Cerebellar cortex (tissue), 1 donor: Measurements from ENCODE around the gene B9D1.

Experiments
- DNase-seq: peaks from one replicate; pipeline ENCODE4 v3.0.0-alpha.2; 2015; ENCODE audit warnings: low spot score

B9D1 gene

DNA sequence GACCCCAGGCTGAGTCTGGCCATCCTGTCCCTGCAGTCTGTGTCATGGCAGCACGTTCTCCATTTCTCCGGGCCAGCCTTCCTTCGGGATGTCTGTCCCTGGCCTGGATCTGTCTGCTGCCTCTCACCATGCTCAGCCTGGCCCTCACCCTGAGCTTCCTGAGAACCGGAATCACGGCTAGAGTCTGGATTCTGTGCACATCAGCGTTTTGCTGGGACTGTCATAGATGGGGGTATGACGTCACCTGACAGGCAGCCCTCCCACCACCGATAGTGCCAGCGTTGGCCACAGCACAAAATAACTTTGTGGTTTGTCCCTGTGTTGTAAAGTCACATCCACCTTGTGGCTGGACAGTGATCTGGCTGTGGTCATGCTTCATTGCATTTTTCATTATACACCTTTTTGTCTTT lies 59.2 kb downstream of the B9D1 start:
- no peak for DNase-seq

DNA sequence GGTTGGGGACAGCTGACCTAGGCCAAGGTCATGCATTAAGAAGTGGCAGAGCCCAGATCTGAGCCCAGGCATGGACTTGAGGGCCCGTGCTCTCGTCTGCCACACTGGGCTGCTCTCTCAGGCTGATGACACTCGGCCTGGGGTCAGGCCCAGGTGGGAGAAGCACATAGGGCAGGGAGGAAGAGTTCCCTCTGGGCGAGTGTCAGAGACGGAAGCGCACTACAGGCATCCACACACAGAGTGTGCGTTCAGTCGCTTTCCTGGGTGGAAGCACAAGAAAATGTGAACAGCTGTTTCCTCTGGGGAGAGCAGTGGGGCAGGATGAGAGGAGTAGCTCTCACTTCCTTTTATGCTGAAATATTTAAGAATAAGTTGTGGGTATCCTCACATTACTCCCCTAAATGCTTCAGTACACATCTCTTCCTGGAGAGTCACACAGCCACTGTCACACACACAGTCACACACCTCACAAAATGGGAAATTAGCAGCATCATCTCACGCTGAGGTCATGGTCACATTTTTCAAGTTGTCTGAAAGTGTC lies 59.7 kb downstream of the B9D1 start:
- no peak for DNase-seq

GRCh38 chr17:19301973-19302372 lies 60.5 kb downstream of the B9D1 start:
- no peak for DNase-seq

DNA sequence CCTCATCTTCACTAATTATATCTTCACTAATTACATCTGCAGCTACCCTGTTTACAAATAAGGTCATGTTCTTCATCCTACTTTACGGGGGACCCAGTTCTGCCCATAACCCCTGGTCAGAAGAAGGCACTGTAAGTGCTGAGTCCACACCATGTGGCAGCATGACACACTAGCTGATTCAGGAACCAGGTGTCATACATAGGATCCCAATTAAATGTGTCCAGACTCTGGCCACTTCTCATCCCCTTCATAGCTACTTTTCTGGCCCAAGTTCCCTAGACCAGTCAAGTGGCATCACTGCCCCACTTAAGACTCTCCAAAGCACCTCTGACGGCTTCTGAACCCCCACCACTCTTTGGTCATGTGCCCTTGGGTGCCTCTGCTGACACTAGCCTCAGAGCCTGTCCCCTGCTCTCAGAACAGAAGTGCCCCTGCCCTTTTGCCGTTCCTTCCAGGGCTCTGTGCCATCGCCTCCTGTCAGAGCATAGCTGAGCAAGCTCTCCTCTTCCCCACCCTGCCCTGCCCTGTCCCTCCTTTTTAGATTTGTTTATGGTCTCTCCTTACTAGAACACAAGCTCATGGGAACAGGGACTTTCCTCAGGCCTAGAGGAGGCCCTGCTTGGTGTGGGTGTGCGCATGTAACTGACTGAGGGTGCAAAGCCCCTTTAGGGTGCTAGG lies 61.1 kb downstream of the B9D1 start:
- no peak for DNase-seq

DNA sequence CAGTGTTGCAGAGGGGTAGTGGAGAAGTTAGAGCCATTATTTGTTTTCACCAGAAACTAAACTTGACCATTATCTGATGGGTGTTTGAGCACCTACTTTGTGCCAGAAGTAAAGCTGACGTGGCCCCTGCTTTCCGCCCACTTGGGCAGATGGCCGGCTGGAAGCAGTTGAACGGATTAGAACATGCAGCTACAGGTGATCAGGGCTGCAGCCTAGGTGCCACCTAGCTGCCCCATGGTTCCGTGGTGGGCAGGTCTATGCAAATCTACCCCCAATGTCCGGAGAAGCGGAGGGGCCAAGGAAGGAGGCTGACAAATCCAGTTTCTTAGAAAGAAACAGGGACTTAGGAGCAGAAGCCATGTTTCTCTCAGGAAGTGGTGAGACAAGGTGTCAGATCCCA lies 62.7 kb downstream of the B9D1 start:
- DNase-seq = no peak

DNA sequence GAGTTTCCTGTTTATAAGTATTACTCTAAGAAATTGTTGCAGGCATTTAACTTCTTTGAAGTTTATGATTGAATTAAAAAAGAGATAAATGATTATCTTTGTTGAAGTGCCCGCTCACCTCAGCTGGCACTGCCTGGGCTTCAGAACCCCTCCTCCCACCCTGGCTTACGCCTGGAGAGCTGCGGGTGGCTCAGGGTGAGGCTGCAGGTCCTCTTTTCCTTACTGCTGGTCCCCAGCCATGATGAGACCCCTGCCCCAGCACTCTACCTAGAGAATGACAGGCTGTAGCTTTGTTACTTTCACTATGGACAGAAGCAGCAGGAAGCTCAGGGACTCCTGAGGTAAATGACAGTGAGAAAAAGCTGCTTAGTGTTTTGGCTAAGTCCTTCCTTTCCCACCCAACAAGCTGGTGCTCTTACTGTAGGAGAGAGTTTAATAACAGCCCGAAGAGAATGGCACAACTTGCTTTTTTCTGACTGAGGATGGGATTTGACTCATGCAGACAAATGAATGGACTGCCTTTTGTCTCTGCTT lies 63.2 kb downstream of the B9D1 start:
- no peak for DNase-seq

- no peak for DNase-seq
These were observed 63.8 kb downstream of the B9D1 start for GRCh38 chr17:19298569-19299213.

GRCh38 chr17:19296786-19297778 lies 65.4 kb downstream of the B9D1 start:
- DNase-seq = no peak

DNA sequence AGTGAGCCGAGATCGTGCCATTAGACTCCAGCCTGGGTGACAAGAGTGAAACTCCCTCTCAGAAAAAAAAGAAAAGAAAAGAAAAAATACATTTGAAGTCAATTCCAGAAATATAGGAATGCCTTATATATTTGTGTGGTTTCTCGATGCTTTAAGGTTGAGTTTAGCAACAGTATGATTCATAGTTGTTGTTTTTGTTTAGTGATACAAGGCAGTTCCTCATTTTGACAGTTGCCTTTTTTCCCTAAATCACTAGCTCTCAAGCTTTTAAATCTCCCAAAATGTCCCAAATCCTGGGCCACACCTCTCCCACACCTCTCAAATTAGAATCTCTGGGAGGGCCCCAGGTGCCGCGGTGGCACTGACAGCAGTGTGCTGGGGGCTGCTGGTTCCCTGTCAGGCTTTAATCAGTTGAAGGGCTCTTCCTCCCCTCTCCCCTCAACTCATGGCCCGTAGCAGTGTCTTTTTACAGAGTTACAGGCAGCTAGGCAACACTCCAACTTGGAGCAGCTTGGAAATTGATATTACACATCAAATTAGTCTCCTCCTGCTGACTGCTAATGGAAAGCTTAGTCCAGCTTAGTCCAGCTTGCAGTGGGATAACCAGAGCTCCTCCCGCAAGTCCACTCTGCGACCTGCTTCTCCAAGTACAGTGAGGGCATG lies 66.9 kb downstream of the B9D1 start:
- DNase-seq = no peak

DNA sequence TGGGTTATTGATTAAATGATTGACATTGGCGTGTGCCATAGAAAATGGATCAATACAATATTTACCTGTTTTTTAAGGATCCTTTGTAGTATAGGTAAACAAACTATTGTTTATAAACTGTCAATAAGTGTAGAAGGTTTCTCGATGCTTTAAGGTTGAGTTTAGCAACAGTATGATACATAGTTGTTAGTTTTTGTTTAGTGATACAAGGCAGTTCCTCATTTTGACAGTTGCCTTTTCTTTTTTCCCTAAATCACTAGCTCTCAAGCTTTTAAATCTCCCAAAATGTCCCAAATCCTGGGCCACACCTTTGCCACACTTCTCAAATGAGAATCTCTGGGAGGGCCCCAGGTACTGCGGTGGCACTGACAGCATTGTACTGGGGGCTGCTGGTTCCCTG lies 68.1 kb downstream of the B9D1 start:
- DNase-seq = no peak
